ENCODE data around the gene HTR1B.

DNA sequence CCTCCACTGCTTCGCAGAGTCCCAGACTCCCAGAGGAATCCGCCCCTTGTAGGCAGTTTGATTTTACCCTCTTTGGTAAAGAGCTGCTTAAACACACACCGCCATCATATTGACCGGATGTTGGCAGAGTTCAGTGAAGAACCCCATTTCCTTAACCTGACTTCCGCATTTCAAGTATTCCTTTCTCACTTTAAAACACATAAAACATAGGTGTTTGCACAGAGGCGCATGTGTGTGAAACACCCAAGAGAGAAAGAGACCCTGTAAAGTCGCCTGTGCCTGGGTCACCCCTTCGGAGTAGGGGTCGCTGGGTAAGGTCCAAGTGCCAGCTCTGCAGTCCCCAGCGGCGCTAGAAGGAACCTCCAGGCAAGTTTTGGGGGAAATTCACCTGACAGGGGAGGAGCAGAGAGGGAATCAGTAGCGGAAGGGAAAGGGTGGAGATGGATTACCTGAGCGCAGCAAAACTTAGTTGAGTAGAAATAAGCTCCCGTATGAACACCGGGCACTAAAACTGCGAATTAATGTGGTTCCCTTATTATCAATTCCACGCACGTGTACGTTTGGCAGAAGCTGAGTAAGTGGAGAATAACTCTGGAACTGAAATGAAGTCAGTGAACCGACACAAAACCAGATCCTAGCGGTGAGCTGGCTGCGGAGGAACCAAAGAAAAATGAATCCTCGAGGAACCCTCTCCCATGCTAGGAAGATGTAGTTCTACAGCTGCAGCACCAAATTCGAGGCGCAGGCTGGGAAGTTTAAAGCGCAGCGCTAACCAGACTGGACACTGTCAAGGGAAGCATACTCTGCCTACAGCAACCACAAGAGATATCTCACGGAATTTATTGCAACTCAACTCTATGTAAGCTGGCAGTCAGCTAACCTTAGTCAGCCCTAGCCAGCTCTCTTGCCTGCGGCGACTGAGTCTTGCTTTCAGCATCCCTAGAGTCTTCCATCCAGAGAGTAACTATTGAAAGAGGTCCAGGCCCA lies 3.5 kb upstream of the HTR1B start:
- TF ChIP-seq EZH2 (IDR thresholded peaks at IDR 0.05; ENCODE audit: insufficient read depth, low read length), result no peak
- TF ChIP-seq, protein P1, sequence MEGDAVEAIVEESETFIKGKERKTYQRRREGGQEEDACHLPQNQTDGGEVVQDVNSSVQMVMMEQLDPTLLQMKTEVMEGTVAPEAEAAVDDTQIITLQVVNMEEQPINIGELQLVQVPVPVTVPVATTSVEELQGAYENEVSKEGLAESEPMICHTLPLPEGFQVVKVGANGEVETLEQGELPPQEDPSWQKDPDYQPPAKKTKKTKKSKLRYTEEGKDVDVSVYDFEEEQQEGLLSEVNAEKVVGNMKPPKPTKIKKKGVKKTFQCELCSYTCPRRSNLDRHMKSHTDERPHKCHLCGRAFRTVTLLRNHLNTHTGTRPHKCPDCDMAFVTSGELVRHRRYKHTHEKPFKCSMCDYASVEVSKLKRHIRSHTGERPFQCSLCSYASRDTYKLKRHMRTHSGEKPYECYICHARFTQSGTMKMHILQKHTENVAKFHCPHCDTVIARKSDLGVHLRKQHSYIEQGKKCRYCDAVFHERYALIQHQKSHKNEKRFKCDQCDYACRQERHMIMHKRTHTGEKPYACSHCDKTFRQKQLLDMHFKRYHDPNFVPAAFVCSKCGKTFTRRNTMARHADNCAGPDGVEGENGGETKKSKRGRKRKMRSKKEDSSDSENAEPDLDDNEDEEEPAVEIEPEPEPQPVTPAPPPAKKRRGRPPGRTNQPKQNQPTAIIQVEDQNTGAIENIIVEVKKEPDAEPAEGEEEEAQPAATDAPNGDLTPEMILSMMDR (IDR thresholded peaks at IDR 0.05; ENCODE audit: insufficient read depth, low read depth, low read length), result no peak
